ENCODE results near the gene KXD1.
"Not testable (repeated sequence)": the region's sequence is repeated elsewhere in the genome, so short reads cannot be mapped to it uniquely, and the experiment has no call there.

Gene KXD1

DNA sequence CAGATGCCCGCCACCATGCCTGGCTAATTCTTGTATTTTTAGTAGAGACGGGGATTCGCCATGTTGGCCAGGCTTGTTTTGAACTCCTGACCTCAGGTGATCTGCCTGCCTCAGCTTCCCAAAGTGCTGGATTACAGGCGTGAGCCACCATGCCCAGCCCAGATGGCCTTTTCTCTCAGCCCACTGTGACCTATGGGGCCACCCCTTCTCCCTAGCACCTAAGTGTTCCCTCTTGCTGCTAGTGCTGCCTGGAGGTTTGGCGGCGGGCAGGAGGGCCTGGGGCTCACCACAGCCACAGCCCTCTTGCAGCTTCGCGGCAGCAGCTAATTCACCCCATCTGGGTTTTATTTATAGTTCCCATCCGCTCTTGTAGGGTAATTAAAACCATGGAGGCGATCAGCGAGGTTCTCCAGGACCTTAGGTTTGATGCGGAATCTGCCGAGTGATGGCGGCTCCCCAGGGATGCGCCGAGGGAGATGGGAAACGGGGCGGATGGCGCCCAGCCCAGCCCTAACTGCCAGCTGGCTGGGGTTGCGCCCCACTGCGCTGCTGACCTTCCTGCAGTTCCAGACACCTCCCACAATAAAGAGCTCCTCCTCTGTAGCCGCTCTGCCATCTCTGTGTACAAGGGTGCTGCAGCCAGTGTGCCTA lies 34.2 kb downstream of the KXD1 start:
- H3K4me3 ChIP-seq (ENCODE audit: low read depth, low read length) = no peak overlapping the region
- TF ChIP-seq, protein P1, sequence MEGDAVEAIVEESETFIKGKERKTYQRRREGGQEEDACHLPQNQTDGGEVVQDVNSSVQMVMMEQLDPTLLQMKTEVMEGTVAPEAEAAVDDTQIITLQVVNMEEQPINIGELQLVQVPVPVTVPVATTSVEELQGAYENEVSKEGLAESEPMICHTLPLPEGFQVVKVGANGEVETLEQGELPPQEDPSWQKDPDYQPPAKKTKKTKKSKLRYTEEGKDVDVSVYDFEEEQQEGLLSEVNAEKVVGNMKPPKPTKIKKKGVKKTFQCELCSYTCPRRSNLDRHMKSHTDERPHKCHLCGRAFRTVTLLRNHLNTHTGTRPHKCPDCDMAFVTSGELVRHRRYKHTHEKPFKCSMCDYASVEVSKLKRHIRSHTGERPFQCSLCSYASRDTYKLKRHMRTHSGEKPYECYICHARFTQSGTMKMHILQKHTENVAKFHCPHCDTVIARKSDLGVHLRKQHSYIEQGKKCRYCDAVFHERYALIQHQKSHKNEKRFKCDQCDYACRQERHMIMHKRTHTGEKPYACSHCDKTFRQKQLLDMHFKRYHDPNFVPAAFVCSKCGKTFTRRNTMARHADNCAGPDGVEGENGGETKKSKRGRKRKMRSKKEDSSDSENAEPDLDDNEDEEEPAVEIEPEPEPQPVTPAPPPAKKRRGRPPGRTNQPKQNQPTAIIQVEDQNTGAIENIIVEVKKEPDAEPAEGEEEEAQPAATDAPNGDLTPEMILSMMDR (IDR thresholded peaks at IDR 0.05; ENCODE audit: borderline replicate concordance, insufficient read depth, low read depth, low read length) = no peak

DNA sequence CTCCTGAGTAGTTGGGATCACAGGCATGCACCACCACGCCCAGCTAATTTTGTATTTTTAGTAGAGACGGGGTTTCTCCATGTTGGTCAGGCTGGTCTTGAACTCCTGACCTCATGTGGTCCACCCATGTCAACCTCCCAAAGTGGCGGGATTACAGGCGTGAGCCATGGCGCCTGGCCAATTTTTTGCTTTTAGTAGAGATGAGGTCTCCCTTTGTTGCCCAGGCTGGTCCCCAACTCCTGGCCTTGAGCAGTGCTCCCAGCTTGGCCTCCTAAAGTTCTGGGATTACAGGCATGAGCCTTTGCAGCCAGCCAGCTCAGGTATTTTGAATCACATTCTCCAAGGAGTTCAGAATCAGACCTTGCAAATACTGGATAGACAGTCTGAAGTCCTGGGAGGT lies 35.1 kb downstream of the KXD1 start:
- H3K4me3 ChIP-seq (ENCODE audit: low read depth, low read length) = not testable (repeated sequence)

DNA sequence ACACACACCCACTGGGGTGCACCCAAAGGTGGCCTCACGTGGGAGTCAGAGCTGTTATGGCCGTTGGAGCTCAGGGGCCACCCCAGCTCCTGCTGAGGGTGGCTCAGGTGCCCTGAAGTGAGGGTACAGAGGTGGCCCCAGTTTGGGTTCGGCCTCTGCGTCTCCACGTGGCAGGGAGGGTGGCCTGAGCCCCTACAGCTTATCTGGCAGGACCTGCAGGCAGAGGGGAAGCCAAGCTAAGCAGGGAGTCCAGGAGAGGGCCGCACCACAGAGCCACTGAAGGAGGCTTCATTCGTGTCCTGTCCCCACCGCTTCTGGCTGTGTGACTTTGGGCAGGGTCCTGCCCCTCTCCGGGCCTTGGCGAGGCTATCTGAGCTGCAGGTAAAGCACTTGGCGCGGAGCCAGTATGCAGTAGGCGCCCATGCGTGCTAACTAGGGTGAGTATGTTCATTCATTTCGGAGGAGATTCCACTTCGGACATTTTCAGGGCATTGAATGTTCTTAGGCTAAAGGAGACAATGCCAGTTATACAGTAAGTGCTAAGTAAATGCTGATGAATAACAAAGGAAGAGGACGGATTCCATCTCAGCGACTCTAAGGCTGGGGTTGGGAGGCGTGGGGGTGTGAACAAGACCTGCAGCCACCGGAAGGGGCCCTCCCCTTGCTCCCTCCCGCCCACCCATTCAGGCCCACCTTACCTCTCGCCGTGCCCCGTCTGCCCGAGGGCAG lies 35.9 kb downstream of the KXD1 start:
- TF ChIP-seq, protein P1 (IDR thresholded peaks at IDR 0.05; ENCODE audit: borderline replicate concordance, insufficient read depth, low read depth, low read length) = no peak
- H3K4me3 ChIP-seq (ENCODE audit: low read depth, low read length) = no peak overlapping the region

DNA sequence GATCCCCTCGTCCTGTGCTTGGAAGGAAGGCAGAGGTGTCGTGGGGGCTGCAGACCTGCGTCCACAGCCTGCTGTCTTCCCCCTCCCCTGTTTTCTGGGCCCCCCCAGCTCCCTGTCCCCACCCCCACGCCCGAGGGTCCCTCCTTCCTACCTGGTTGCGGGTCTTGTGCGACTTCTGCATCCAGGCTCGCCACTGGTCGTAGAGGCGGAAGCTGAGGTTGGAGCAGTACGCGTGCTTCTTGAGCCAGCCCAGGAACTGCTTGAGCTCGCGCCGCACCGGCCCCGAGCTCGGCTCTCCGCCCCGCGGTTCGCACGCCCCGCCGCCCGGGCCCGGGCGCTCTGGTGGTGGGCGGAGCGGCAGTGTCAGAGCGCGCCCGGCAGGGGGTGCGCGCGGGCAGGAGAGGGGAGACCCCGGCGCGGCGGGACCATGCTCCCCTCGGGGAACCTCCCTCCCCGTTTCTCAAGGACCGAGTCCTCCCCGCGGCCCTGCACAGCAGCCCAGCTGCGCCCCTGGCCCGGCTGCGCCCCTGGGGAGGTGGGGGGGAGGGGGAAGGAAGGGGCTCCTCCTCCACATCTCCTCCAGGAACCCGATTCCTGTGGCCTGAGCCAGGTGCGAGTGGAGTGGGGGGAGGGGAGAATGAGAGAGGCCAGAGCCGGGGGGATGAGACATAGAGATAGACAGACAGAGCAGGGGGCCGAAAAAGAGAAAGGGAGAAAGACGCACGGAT lies 36.6 kb downstream of the KXD1 start:
- TF ChIP-seq, protein P1 (IDR thresholded peaks at IDR 0.05; ENCODE audit: borderline replicate concordance, insufficient read depth, low read depth, low read length) = peak; percentile 88
- H3K4me3 ChIP-seq (ENCODE audit: low read depth, low read length) = peak overlapping the region; percentile 21

DNA sequence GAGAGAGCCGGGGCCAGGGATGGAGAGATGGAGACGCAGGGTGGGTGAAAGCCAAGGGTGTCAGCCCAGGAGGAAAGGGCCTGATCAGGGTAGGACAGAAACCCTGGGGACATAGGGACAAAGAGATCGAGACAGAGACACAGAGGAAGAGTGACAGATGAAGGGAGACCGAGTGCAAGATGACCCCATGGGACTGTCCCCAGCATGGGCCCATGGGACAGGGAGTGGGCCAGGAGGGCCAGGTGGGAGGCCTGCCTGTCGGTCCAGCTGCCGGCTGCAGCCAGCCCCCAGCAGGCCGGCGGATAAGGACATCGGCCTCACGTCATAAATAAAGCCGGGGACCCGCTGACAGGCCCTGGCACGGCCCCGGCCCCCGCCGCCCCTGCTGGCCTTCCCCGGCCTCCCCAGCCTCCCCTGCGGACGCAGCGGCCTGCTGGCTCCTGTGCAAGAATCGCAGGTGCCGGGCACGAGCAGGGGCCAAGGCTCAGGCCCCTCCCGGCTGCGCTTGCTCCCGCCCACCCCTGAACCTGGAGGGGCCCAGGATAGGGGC lies 37.2 kb downstream of the KXD1 start:
- H3K4me3 ChIP-seq (ENCODE audit: low read depth, low read length) = peak overlapping the region; percentile 21
- TF ChIP-seq, protein P1 (IDR thresholded peaks at IDR 0.05; ENCODE audit: borderline replicate concordance, insufficient read depth, low read depth, low read length) = no peak

DNA sequence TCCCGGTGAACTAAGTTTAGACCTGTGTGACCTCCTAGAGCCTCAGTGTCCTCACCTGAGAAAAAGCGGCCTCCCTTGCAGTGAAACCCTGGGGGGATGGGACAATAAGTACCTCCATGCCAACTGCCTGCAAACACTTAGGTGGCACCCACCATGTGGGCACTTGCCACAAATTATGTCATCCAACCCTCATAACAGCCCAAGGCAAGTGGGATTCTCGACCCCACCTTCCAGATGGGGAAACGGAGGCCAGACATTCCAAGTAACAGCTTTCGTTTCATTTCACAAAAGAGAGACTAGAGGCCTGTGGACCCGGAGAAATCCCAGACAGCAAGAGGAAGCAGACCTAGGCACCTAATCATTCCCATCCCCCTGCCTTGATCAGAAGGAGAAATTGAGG lies 37.8 kb downstream of the KXD1 start:
- no peak overlapping the region for H3K4me3 ChIP-seq (ENCODE audit: low read depth, low read length)
- TF ChIP-seq, protein P1 (IDR thresholded peaks at IDR 0.05; ENCODE audit: borderline replicate concordance, insufficient read depth, low read depth, low read length) = no peak

DNA sequence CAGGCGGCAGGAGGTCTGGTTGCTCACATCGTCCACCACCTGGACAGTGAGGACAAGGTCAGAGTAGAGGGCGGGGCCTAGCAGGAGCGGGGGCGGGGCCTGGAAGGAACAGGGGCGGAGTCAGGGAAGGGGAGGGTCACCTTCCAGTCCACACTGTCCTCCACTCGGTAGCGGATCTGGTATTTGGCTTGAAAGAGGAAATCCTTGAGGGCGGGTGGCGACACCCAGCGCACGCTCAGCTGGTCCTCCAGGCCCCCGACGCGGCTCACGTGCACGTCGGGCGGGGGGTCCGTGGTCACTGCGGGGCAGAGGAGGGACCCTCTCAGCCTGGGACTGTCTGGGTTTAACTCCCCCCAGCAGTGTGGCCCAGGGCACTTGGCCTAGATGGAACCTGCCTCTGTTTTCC lies 39.1 kb downstream of the KXD1 start:
- H3K4me3 ChIP-seq (ENCODE audit: low read depth, low read length) = no peak overlapping the region
- TF ChIP-seq, protein P1 (IDR thresholded peaks at IDR 0.05; ENCODE audit: borderline replicate concordance, insufficient read depth, low read depth, low read length) = no peak
